ENCODE data around the gene MAP7.

MAP7 gene

GRCh38 chr6:136535017-136535765 lies 15.0 kb downstream of the MAP7 start:
- in situ Hi-C loops (cut with HindIII; ENCODE audit: low pct_ligation_motif_present, low sequenced_read_pairs): no loop called here

DNA sequence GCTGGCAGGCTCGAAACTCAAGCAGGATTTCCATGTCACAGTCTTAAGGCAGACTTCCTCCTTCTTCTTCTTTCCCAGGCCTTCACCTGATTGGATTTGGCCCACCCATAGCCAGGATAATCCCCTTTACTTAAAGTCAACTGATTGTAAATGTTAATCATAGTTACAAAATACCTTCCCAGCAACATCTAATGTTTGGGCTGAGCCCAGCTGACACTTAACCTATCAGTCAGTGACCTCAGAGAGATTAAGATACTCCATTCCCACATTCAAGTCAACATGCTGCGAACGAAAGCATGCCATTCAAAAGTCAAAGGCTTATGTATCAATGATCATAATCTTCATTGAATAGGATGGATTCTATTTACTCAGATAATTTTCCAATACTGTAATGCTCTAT lies 16.0 kb downstream of the MAP7 start:
- H3K4me3 ChIP-seq (ENCODE audit: low read depth, low read length): no peak overlapping the region
- TF ChIP-seq CTCF (IDR thresholded peaks at IDR 0.05; ENCODE audit: low read depth, low read length, missing control alignments): no peak
- H3K27ac ChIP-seq: no peak overlapping the region
- in situ Hi-C loops (cut with HindIII; ENCODE audit: low pct_ligation_motif_present, low sequenced_read_pairs): no loop called here
- no peaks in the 10 kb centered on the region for H3K36me3 ChIP-seq (replicated peaks)
- H3K27me3 ChIP-seq (replicated peaks): no peaks in the 10 kb centered on the region
- no peak for DNase-seq

More at GRCh38 chr6:136535017-136535765, 15.0 kb downstream of the MAP7 start:
- no peak for DNase-seq
- no peaks in the 10 kb centered on the region for H3K36me3 ChIP-seq (replicated peaks)
- no peak for TF ChIP-seq CTCF (IDR thresholded peaks at IDR 0.05; ENCODE audit: low read depth, low read length, missing control alignments)
- H3K4me3 ChIP-seq (ENCODE audit: low read depth, low read length): no peak overlapping the region
- no peak overlapping the region for H3K27ac ChIP-seq
- no peaks in the 10 kb centered on the region for H3K27me3 ChIP-seq (replicated peaks)

DNA sequence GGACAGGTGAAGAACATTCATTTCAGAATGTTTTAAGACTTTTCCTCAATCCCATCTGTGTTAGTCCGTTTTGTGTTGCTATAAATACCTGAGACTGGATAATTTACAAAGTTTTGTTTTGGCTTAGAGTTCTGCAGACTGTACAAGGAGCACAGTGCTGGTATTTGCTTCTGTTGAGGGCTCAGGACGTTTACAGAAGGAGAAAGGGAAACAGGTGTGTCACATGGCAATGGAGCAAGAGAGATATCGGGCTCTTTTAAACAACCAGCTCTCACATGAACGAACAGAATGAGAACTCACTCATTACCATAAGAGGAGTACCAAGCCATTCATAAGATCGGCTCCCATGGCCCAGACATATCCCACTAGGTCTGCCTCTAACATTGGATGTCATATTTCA lies 16.7 kb downstream of the MAP7 start:
- no peak for DNase-seq
- in situ Hi-C loops (cut with HindIII; ENCODE audit: low pct_ligation_motif_present, low sequenced_read_pairs): no loop called here
- H3K27me3 ChIP-seq (replicated peaks): no peaks in the 10 kb centered on the region
- no peak for TF ChIP-seq CTCF (IDR thresholded peaks at IDR 0.05; ENCODE audit: low read depth, low read length, missing control alignments)
- H3K4me3 ChIP-seq (ENCODE audit: low read depth, low read length): no peak overlapping the region
- no peaks in the 10 kb centered on the region for H3K36me3 ChIP-seq (replicated peaks)
- no peak overlapping the region for H3K27ac ChIP-seq

GRCh38 chr6:136532030-136532429 lies 18.2 kb downstream of the MAP7 start:
- H3K36me3 ChIP-seq (replicated peaks): no peaks in the 10 kb centered on the region
- no peak for TF ChIP-seq CTCF (IDR thresholded peaks at IDR 0.05; ENCODE audit: low read depth, low read length, missing control alignments)
- no peak overlapping the region for H3K4me3 ChIP-seq (ENCODE audit: low read depth, low read length)
- in situ Hi-C loops (cut with HindIII; ENCODE audit: low pct_ligation_motif_present, low sequenced_read_pairs): no loop called here
- no peak for DNase-seq
- no peak overlapping the region for H3K27ac ChIP-seq
- H3K27me3 ChIP-seq (replicated peaks): no peaks in the 10 kb centered on the region

DNA sequence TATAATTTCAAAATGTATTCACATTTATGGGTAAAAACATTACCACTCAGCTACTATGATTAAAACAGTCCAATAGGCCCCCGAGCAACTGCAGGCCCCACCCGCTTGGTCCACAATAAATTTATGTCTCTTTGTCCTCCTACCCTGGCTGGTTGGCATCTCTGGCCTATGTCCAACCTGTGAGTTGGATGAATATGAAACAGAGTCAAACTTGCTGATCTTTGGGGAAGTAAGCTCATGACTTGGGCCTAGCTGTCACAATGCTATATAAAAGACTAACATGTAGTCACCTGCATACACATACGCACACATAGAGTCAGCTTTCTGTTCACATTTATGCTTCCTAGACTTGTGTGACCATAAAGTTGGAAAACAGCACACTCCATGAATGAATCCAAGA lies 20.5 kb downstream of the MAP7 start:
- TF ChIP-seq CTCF (IDR thresholded peaks at IDR 0.05; ENCODE audit: low read depth, low read length, missing control alignments): no peak
- in situ Hi-C loops (cut with HindIII; ENCODE audit: low pct_ligation_motif_present, low sequenced_read_pairs): no loop called here

DNA sequence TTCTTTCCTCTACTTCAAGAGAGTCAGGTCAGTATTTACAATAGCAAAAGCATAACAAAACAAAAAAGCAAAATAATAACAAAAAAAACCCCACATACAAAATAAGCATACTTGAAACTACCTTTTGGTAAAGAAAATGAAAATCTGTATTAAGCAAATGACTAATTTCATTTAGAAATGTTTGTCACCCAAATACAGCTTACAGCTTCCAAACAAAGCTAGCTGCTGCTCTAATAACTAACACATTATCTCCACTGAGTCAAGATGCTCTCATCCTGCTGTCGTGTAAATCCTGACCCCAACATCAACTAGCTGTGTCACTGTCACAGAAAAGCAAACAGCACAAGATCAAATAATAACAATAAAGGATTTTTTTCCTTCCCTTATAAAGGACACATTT lies 21.7 kb downstream of the MAP7 start:
- no peak for DNase-seq
- TF ChIP-seq CTCF (IDR thresholded peaks at IDR 0.05; ENCODE audit: low read depth, low read length, missing control alignments): no peak
- H3K27ac ChIP-seq: no peak overlapping the region
- H3K27me3 ChIP-seq (replicated peaks): no peaks in the 10 kb centered on the region
- H3K4me3 ChIP-seq (ENCODE audit: low read depth, low read length): no peak overlapping the region
- H3K36me3 ChIP-seq (replicated peaks): no peaks in the 10 kb centered on the region
- in situ Hi-C loops (cut with HindIII; ENCODE audit: low pct_ligation_motif_present, low sequenced_read_pairs): no loop called here

More for the DNA sequence above, 20.5 kb downstream of the MAP7 start:
- no peak overlapping the region for H3K27ac ChIP-seq
- DNase-seq: no peak
- H3K36me3 ChIP-seq (replicated peaks): no peaks in the 10 kb centered on the region
- H3K27me3 ChIP-seq (replicated peaks): no peaks in the 10 kb centered on the region
- H3K4me3 ChIP-seq (ENCODE audit: low read depth, low read length): no peak overlapping the region

All from brain microvascular endothelial cell (primary cell).